Ramos (cell line): ENCODE data around the gene CMBL.
"Not testable (repeated sequence)": the region's sequence is repeated elsewhere in the genome, so short reads cannot be mapped to it uniquely, and the experiment has no call there.

ENCODE experiments used
- in situ Hi-C: fragments of 300-500 bp; cut with MboI; formaldehyde crosslinking; loops from one replicate; pipeline ENCODE4 v1.14.3; 2022; ENCODE audit warnings: low sequenced_read_pairs; ENCODE audit not compliant: unreplicated experiment

Gene CMBL

DNA sequence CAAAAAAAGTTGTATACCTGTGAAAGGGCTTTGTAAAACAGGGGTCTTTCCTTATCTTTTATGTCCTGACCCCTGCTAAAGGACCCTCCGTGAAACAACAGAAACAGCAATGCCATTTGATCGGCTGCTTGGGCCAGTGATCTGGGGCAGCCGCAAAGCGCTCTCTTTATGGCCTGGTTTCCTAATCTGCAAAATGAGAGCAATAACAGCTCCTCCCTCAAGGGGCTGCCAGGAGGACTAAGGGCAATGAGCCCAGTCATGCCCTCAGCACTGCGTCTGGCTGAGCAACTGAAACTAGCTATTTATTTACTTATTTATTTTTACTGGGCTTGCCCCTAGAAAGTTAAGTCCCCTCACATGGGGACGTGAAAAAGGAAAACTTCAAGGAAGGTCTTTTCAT is 18.3 kb downstream of the CMBL start:
- in situ Hi-C loops, result loop anchor here (10.0 to 25.0 kb wide), 2 partner anchors 123 to 335 kb away; no protein-coding TSS in a partner anchor

DNA sequence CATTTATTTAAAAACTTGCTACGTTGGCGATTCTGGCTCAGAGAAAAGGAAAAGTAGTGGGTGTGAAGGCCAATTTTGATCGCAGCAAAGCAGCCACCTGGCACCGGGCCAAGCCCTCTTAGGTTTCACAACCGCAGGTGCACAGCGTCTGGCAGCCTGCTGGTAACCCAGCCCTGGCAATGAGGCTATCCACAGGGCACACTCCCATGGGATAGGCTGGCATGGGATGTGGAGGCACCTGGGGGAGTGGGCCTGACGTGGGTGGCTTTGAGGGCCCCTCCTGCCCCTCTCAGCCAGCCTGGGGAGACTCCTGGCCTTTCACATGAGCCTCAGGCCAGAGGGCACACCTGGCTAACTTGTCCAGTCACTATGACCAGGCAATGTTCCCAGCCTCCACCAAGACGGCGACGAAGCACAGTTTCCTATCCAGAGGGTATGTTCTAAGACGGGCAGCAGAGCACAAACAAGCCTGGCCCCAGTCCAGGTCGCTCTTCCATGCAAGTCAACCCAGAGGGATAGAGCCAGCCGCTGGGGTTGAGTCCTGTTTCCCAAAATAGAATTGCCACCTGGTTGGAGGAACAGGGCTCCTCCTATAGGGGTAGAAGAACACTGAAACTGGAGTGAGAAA is 19.0 kb downstream of the CMBL start:
- in situ Hi-C loops, result loop anchor here (10.0 to 25.0 kb wide), 2 partner anchors 124 to 336 kb away; no protein-coding TSS in a partner anchor

DNA sequence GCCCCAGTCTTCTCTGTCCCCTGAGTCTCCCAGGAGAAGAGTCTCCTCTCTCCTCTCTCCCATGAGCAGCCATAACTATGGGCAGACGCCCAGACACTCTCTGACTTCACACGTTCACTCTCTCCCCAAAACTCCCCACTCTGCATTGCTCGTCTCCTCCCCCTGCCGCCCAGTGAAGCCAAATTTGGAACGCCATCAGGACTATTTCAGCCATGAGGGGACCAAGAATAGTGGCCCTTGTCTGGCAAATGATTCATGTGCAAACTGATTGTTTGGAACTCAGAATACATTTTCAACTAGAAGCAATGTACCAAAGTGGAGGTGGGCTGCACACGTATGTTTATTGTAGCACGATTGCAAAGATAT is 20.9 kb downstream of the CMBL start:
- in situ Hi-C loops, result loop anchor here (10.0 to 25.0 kb wide), 2 partner anchors 125 to 338 kb away; no protein-coding TSS in a partner anchor

DNA sequence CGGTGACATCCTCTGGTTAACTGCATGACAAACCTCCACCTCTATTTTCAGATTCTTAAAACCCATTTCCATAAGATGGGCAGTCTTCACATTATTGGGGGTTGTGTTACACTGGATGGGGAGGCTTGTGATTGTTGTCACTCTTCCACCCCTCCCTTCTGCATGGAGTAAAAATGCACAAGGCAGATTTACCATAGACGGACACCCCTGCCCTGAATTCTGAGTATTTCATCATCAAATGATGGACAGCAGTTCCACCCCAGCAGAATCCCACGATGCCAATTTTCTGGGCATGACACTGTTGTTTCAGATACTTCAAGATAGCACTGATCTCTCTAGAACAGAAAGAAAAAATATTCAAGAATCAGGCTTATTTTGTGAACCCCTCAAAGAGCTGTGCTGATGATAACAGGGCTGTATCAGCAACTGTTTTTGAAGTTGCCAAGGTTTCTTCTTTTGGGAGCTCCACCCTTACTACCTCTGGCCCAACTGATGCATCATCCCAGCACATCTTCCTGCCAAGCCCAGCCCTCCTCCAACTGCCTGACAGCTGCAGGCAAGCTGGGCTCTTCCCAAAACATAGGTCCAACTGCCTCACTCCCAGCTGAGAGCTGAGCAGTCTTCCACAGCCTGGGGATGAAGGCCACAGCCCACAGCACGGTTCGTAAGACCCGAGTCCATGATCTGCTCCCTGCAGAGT is 21.4 kb downstream of the CMBL start:
- in situ Hi-C loops, result loop anchor here (10.0 to 25.0 kb wide), 2 partner anchors 126 to 338 kb away; no protein-coding TSS in a partner anchor

DNA sequence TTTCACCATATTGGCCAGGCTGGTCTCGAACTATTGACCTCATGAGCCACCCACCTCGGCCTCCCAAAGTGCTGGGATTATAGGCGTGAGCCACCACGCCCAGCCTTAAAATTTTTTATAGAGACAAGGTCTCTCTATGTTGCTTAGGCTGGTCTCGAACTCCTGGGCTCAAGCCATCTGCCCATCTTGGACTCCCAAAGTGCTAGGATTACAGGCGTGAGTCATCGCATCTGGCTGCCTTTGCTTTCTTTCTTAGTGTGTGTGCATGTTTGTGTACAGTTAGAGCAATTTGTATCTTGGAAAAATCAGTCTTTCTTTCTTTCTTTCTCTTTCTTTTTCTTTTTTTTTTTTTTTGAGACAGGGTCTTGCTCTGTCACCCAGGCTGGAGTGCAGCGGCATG is 22.3 kb downstream of the CMBL start:
- in situ Hi-C loops, result loop anchor here (10.0 to 25.0 kb wide), 2 partner anchors 127 to 339 kb away; no protein-coding TSS in a partner anchor

DNA sequence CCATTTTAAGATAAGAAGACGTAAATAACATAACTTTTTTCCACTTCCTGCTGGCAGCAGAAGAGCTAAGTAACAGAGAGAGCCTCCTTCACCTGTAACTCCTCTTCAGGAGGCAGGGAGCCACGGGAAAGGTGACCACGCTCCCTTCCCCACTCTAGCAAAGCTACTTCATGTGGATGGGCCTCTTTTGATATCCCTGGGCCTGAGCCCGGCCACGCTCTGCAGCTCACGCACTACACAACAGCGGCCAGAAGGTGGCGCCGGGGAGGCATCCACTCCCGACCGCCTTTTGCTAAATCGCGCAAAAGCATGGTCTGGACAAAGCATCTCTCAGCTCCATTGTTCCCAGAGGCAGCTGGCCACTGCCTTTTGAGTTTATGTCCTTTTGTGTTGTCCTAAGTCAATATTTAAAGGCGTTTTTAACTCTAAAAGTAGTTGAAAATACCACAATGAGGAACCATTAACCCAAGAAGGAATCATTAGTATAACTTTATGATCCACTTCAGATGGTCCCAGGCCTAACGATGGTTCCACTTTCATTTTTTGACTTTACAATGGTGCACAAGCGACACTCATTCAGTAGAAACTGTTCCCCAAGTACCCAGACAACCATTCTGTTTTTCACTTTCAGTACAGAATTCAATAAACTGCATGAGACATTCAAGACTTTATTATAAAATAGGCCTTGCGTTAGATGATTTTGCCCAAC is 23.6 kb downstream of the CMBL start:
- in situ Hi-C loops, result loop anchor here (10.0 to 25.0 kb wide), 2 partner anchors 128 to 341 kb away; no protein-coding TSS in a partner anchor

DNA sequence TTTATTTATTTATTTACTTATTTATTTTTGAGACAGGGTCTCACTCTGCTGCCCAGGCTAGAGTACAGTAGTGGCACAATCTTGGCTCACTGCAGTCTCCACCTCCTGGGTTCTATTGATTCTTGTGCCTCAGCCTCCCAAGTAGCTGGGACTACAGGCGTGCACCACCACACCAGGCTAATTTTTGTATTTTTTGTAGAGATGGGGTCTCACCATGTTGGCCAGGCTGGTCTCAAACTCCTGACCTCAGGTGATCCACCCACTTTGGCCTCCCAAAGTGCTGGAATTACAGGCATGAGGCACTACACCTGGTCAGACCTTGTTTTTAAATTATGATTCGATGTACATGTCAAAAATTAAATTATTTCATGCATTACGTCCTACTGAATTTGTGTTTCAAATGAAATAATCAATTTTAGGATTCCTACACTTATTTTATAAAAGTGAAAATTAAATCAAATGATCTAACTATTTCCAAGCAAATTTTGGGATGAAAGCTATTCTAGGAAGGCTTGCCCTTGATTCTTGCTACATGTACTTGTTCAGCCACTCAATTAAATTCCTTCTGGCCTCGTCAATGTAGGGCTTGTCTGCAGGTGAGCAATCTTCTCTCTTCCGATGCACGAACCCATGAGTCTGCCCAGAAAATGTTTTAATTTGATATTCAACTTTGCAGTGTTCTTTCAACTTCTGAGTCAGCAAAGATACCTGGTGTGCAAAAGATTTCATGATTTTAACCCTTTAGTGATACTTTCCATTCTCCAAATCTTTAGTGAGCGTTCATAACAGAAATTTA is 27.6 kb downstream of the CMBL start:
- in situ Hi-C loops, result loop anchor here (10.0 to 25.0 kb wide), 2 partner anchors 132 to 345 kb away; no protein-coding TSS in a partner anchor

DNA sequence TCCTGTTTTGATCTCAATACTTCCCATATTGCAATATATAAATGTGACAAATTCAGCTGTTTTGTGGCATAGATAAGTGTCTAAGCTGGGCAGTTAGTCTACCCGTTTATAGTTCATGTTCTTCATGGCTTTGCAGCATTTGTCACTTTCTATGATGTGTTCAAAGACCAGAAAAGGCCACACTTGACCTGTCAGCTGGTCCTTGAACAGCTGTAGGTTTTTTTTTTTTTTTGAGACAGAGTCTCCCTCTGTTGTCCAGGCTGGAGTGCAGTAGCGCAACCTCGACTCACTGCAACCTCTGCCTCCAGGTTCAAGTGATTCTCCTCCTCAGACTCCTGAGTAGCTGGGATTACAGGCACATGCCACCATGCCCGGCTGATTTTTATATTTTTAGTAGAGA is 28.4 kb downstream of the CMBL start:
- in situ Hi-C loops, result loop anchor here (25.0 kb wide), 1 partner anchor 133 kb away; no protein-coding TSS in a partner anchor

DNA sequence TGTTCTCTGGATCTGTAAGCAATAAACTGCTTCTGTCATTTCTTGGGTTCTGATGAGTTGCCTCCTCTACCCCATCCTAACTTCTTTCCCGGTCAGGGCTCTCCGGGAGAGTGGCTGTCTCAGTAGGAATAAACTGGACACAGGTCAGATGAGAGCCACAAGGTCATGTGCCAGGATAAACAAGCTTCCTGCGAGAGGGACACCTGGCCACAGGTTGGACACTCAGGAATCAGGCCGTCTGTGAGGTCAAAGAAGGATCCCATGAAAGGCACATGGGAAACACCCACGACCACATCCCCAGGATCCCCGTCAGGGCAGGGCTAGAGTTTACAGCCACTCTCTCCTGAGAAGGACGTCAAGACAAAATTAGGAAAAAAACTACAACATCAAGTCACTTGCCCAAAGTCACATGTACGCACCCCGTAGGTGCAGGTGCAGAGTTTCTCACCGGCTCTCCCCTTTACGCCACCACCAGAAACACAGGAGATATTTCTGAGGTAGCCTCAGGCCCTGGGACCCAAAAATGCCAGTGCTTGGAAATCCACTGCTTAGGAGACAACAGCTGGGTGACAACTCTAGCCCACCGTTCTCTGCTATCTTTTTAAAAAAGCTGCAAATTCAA is 28.9 kb downstream of the CMBL start:
- in situ Hi-C loops, result loop anchor here (25.0 kb wide), 1 partner anchor 134 kb away; no protein-coding TSS in a partner anchor

DNA sequence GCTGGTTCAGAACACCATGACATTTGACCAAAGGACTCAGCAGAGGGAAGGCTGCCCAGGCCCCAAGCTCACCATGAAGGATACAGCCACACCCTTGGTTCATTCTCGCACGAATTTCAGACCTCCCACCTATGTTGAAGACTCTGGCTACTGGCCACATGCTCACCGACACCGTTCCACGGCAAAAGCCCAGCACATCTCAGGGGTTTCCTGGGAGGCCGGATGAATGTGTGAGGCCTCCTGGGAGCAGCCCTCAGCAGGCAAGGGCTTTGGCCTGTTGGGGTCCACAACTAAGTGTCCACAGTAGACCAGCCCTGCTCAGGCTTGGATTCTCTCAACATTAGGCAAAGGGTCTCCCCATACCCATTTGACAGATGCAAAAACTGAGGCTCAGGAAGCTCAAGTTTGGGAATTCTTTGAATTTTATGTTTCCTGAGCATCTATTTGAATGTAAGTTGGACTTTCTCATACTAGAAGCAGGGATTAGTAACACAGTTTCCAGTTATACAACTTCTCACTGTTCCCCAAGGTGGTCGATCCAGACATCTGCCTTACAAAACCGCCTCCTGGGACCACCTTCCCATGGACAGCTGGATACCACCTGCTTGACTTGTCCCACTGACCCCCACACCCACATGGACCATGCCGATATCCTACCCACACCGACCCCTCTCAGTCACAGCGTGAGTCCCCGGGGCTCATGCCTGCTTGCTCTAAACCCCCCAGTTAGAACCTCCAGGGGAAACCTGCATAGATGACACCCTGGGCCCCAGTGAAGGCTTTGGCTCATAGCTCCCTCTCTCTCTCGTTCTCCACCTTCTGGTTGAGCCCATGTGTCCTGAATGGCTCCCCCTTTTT is 29.7 kb downstream of the CMBL start:
- in situ Hi-C loops, result loop anchor here (25.0 kb wide), 1 partner anchor 134 kb away; no protein-coding TSS in a partner anchor

DNA sequence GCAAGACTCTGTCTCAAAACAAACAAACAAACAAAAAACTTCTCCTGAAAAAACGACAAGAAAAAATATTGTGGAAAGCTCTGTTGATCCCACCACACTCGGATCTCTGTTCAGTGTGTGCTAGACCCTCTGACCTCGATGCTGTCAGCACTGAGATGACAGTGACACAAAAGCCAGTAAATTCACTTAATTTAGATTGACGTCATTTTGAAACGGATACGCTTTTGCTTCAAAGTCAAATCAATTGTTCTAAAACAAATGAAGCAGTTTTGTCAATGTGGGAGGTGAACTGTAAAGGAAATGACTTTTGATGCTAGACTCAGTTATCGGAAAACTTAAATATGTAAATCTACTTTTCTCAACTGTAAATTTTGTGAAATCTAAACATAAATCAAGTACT is 31.0 kb downstream of the CMBL start:
- in situ Hi-C loops, result loop anchor here (25.0 kb wide), 1 partner anchor 136 kb away; no protein-coding TSS in a partner anchor

DNA sequence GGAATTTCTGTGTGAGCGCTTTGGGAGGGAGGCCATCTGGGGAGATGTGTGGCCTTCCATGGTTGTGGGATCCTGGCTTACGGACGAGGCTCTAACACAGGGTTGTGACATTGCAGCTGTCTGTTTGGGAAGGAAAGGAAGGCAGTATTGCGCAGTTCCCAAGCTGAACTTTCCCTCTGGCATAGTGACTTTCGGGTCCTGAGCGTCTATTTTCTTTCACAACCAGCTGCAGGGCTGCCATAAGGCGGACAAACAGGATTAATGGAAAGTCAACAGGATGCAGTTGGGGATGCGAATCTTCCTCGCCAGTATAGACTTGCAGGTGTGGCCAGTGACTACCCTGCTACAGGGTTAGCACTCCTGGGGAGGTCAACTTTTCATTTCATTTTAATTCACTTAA is 31.7 kb downstream of the CMBL start:
- in situ Hi-C loops, result loop anchor here (25.0 kb wide), 1 partner anchor 136 kb away; no protein-coding TSS in a partner anchor

DNA sequence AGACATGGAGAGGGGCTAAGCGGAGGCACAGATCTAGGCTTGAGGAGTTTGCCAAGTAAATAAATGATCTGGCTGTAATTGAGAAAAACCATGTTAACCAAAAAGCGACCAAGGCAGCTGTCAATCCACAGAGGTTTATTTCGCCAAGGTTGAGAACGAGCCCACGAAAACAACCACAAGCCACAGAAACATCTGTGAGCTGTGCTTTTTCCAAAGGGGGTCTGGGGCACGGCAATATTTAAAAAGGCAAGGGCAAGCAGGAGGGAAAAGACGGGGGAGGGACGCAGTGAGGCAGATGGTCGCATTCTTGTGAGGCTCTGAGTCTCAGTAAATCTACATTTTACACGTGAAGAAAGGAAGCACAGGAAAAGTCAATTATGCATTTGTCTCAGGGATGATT is 32.2 kb downstream of the CMBL start:
- in situ Hi-C loops, result loop anchor here (25.0 kb wide), 1 partner anchor 137 kb away; no protein-coding TSS in a partner anchor

DNA sequence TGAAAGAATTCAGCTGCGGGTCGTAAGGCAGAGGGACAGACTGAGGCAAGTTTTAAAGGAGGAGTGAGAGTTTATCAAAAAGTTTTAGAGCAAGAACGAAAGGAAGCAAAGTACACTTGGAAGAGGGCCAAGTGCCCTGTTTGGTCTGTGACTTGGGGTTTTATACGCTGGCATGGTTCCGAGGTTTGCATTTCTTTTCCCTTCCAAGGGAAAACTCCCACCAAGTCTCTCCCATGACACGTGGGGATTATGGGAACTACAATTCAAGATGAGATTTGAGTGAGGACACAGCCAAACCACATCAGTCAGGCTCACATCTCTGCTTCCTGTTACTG is 34.9 kb downstream of the CMBL start:
- in situ Hi-C loops, result not testable (repeated sequence)

DNA sequence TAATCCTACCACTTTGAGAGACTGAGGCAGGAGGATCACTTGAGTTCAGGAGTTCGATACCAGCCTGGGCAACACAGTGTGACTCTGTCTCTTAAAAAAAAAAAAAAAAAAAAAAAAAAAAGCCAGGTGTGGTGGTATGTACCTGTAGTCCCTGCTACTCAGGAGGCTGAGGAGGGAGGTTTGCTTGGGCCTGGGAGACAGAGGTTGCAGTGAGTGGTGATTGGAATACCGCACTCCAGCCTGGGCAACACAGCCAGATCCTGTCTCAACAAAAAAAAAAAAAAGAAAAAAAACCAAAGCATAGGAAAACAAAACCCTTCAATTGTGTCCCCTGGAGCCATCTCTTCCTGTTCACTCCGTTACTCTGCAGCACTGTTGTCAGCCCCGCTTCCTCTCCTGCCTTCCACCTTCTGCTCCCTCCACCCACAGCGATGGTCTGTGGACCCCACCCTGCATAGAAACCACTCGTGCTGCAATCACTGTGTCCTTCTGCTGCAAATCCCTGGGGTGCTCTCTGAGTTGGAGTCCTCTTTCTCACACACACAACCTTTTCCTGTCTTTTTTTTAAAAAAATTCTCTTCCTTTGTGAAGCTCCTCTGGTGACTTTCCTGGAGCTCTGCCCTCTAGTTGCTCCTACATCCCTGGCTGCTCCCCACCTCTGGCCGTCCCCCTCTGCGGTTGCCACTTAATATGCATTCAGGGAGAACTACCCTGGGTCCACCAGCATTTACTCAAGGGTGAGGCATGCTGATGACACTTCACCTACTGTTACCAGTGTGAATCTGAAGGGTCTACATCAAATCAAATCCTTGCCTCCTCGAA is 35.4 kb downstream of the CMBL start:
- in situ Hi-C loops, result no loop called here

DNA sequence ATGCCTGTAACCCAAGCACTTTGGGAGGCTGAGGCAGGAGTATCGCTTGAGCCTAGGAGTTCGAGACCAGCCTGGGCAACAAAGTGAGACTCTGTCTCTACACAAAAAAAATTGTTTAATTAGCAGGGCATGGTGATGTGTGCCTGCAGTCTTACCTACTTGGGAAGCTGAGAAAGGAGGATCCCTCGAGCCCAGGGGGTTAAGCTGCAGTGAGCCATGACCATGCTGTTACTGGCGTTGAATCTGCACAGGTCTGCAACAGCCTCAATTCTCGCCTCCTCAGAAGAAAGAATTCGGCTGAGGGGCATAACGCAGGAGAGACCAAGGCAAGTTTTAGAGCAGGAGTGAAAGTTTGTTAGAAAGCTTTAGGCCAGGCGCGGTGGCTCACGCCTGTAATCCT is 39.6 kb downstream of the CMBL start:
- in situ Hi-C loops, result no loop called here

DNA sequence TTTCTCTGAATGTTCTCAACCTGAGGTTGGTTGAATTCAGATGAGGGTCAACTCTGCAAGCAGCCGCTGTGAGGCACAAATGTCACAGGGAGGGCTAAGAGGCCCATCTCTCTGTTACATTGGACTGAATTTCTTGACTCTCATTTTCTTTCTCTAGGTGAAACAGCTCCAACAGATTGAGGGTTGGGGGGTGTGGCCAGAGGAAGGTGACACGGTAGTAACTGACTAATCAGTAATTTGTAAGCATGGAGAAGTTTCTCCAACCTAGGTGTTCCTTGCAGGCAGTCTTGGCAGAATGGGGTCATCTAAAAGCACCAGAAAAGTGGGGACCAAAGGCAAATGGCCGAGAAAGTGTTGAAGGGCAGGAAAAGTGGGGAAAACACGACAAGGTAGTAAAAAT is 40.9 kb downstream of the CMBL start:
- in situ Hi-C loops, result no loop called here

DNA sequence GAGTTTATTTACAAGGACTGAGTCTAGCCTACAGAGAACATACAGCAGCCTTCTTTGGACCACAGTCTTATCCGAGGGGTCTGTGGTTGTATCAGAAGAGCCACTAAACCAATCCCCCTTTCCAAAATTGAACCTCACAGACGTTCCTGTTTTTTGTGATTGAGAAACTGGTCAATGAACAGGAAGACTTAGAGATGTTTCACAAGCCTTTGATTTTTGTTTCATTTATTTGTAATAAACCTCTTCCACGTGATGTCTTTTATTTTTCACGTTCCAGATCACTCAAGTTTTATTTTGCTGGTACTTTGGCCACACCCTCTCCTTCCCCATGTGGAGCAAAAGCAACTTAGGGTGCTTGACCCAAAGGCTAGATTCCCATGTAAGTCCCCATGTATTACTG is 41.6 kb downstream of the CMBL start:
- in situ Hi-C loops, result no loop called here
